ENCODE data around the gene AKAP4. TPM values are rescaled to one million over a fixed set of nuclear protein-coding genes. Genes with fewer than 3 reads are reported as not detected.

The AKAP4 gene
- total and polyA plus RNA-seq, 2 donors (not counting 1 experiment from before 2014, with no cell fraction given): not detected

- Histone ChIP-seq H3K27ac (ENCODE audit: low read length in 2 of 2) (no peak overlapping the region), H2AFZ (ENCODE audit: insufficient read depth, low read depth, low read length, poor library complexity, severe bottlenecking) (no peak overlapping the region), H3K36me3 (replicated peaks in 1 of 2; ENCODE audit: control extremely low read depth in 1 of 2, control insufficient read depth in 1 of 2, extremely low read depth in 1 of 2, insufficient read depth in 2 of 2, low read length in 1 of 2) (no peaks in the 10 kb centered on the region), H3K4me1 (ENCODE audit: control insufficient read depth in 2 of 2, insufficient read depth in 2 of 2, low read length in 2 of 2) (no peaks in the 10 kb centered on the region), H3K4me3 (ENCODE audit: control extremely low read depth in 1 of 5, extremely low read depth in 1 of 5, insufficient read depth in 1 of 5, low read depth in 2 of 5, low read length in 4 of 5) (no peak overlapping the region), H3K9ac (ENCODE audit: low read length) (no peak overlapping the region), H3K4me2 (replicated peaks; ENCODE audit: low read depth, low read length, poor library complexity, severe bottlenecking) (no peak overlapping the region), H3K79me2 (ENCODE audit: control insufficient read depth, insufficient read depth, low read length) (no peaks in the 10 kb centered on the region), H3K9me3 (ENCODE audit: control extremely low read depth in 1 of 3, control insufficient read depth in 2 of 3, insufficient read depth in 1 of 3, low read length in 2 of 3) (no peaks in the 10 kb centered on the region), H3K27me3 (replicated peaks in 1 of 4; ENCODE audit: control extremely low read depth in 1 of 4, control insufficient read depth in 3 of 4, insufficient read depth in 4 of 4, low read length in 3 of 4) (no peaks in the 10 kb centered on the region), H4K20me1 (ENCODE audit: control insufficient read depth, insufficient read depth, low read length, poor library complexity, severe bottlenecking) (no peaks in the 10 kb centered on the region)
- TF ChIP-seq CTCF (IDR thresholded peaks at IDR 0.05) (no peak), EZH2 (IDR thresholded peaks at IDR 0.05; ENCODE audit: borderline replicate concordance, insufficient read depth, low read depth, low read length, poor library complexity, severe bottlenecking) (no peak)
- intact Hi-C loops (cut with micrococcal nuclease): no loop called here
- Mint-ChIP-seq H3K9me3 (ENCODE audit: insufficient read depth) (no peaks in the 10 kb centered on the region), H3K4me1 (no peaks in the 10 kb centered on the region), H3K4me3 (no peak overlapping the region), H3K27me3 (peaks cover 3% of the 10 kb centered on the region), H3K27ac (no peak overlapping the region)
- ATAC-seq (ENCODE audit: low read depth) (no peak), DNase-seq (no peak)
- 100% methylated on average over 1 of the region's 7 CpGs for WGBS (ENCODE audit: insufficient coverage)
- ChIA-PET POLR2A (no interaction called here), CTCF (no interaction called here)
Observed at GRCh38 chrX:50147972-50148371, 52.8 kb downstream of the AKAP4 start.

Small RNAs within 50 kb of the gene (small RNA-seq; reads per million reads assigned to genes)
- gene PYY3 (ENCODE audit: insufficient read length, low read depth, low replicate concordance) (not detected), gene RF00019 (ENCODE audit: insufficient read length, low read depth, low replicate concordance) (not detected)

Other genes starting within 250 kb of the AKAP4 start
- 0.07 and 0.66 TPM in 2 replicates for gene CCNB3, start 3.8 kb upstream of the AKAP4 start, total RNA-seq
- gene CCNB3, start 3.8 kb upstream of the AKAP4 start, polyA plus RNA-seq: 0.19 and 0.69 TPM in 2 replicates

Data from B cell (primary cell).